Adrenal gland (tissue), 5 donors: Measurements from ENCODE around the gene ARHGAP20.

Experiments used
- CTCF ChIP-seq, 6 experiments: fragments of 450-650 bp in 4 of 6; fragments of 200-600 bp in 2 of 6; sonication (generic) in 1 of 6; IDR thresholded peaks; 1 replicate in 5 of 6; 2 replicates in 1 of 6; pipeline versions ENCODE4 v1.5.1 to v1.8.0; 2016 to 2021; ENCODE audit warnings: antibody characterized with exemption in 6 of 6, mild to moderate bottlenecking in 2 of 6, moderate library complexity in 1 of 6
- POLR2A ChIP-seq, 2 donors: fragments of 450-650 bp; IDR thresholded peaks; one replicate each; pipeline ENCODE4 v1.6.1; 2017; ENCODE audit warnings: antibody characterized with exemption in 2 of 2, mild to moderate bottlenecking in 2 of 2, moderate library complexity in 1 of 2
- donor health status: DM: no; HTN: no; CAD: no.

- no peak for TF ChIP-seq CTCF (IDR thresholded peaks at IDR 0.05)
- no peak for TF ChIP-seq POLR2A (IDR thresholded peaks at IDR 0.05)
Observed at GRCh38 chr11:110747531-110747930, 35.3 kb upstream of the ARHGAP20 start.
